Activated naive CD8-positive, alpha-beta T cell treated with anti-CD3 and anti-CD28 coated beads, Interleukin-2, amount 50 U/mL, for 24 hours (primary cell): ENCODE measurements around the gene SLC37A1.
A peak's percentile ranks its signal among the peaks of the same experiment; 100 is the strongest.

Source experiments
- ATAC-seq: fragments of 150-1000 bp; cut with Tn5 transposase; one replicate; pipeline ENCODE4 v1.10.0; 2021
- DNase-seq: peaks from one replicate; pipeline ENCODE4 v3.0.0; 2021
- H3K27ac Mint-ChIP-seq: one replicate; pipeline ENCODE4 v1.8.0; 2021; ENCODE audit warnings: mild to moderate bottlenecking, mixed read lengths
- H3K27me3 Mint-ChIP-seq: one replicate; pipeline ENCODE4 v1.8.0; 2021; ENCODE audit warnings: mixed read lengths
- H3K36me3 Mint-ChIP-seq: one replicate; pipeline ENCODE4 v1.8.0; 2021; ENCODE audit warnings: low read depth, mixed read lengths
- H3K4me1 Mint-ChIP-seq: one replicate; pipeline ENCODE4 v1.8.0; 2021; ENCODE audit warnings: mixed read lengths
- H3K4me3 Mint-ChIP-seq: one replicate; pipeline ENCODE4 v1.8.0; 2021; ENCODE audit warnings: mild to moderate bottlenecking, moderate library complexity, mixed read lengths
- H3K9me3 Mint-ChIP-seq: one replicate; pipeline ENCODE4 v1.8.0; 2021; ENCODE audit warnings: mixed read lengths

The SLC37A1 gene

DNA sequence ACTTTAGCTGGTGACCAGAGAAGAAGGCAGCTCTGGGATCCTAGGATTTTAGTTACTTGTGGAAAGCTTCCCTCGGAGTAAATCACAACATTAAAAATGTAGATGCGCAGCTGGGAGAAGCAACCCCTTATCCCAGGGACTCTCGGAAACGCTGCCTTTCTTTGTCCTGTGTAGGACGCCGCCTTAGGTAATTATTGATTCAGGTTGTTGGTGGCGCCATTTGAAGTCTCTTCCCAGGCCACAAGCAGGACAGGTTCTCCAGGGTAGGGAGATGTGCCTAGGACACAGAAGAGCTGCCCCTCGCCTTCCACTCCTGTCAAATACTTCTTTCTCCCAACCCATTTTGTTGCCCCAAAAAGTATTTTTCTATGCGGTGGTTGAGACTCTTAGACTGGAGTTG is 10.3 kb downstream of the SLC37A1 start:
- H3K4me3 Mint-ChIP-seq: peak overlapping the region; percentile 42
- H3K27ac Mint-ChIP-seq: peak overlapping the region; percentile 80
- H3K9me3 Mint-ChIP-seq: no peaks in the 10 kb centered on the region
- peaks cover 29% of the 10 kb centered on the region for H3K36me3 Mint-ChIP-seq
- ATAC-seq (no peak), DNase-seq (no peak)
- H3K4me1 Mint-ChIP-seq: peaks cover 50% of the 10 kb centered on the region
- H3K27me3 Mint-ChIP-seq: no peaks in the 10 kb centered on the region

DNA sequence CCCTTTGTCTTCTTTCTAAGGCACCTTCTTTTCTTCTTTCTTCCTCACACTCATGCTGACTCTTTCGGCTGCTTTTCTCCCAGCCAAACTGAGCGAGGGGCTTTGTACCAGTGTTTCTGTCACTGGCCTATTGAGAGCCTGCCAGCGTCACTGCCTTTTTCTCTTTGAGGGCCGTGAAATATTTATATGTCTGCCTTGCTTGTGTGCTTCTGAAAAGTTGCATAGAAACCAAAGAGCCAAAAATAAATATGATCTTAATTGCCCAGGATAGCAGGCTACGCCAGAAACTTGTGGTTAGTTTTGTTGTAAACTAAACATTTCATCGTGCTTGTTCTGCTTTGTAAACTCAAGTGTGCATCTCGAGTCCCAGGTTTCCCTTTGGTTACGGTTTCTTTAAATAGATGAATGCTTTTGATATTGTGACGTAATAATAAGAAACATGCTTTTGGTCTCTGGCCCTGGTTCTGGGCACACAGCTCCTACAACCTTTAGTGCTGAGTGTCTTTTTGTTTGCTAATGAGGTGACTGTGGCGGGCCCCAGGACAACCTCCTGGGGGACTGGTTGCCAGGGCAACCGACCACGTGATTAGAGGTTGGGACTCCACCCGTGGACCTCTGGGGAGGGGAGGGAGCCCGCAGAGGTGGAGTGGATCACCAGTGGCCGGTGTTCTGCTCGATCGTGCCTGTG is 10.8 kb downstream of the SLC37A1 start:
- Mint-ChIP-seq H3K27me3 (no peaks in the 10 kb centered on the region), H3K9me3 (no peaks in the 10 kb centered on the region), H3K4me1 (peaks cover 52% of the 10 kb centered on the region), H3K4me3 (peak overlapping the region; percentile 42), H3K36me3 (peaks cover 31% of the 10 kb centered on the region), H3K27ac (peak overlapping the region; percentile 80)
- DNase-seq (peak; percentile 72), ATAC-seq (peak; percentile 42)

DNA sequence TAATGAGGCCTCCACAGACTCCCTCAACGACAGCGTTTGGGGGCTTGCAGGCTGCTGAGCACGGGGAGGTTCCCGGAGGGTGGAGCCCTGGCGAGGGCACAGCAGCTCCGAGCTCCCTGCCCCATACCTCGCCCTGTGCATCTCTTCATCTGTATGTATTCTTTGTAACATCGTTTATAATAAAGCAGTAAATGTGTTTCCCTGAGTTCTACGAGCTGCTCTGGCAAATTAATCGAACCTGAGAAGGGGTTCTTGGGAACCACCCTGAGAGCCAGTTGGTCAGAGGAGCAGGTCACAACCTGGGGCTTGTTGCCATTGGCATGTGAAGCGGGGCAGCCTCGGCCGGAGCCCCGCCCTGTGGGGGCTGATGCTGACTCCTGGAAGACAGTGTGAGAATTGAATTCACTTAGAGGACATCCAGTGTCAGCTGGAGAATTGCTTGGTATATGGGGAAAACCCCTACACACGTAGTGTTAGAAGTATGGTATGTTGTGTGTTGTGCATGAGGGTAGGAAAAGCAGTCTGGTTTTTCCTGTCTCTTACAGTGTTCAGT is 11.5 kb downstream of the SLC37A1 start:
- Mint-ChIP-seq H3K27me3 (no peaks in the 10 kb centered on the region), H3K4me3 (peak overlapping the region; percentile 42), H3K9me3 (no peaks in the 10 kb centered on the region), H3K27ac (peak overlapping the region; percentile 80), H3K4me1 (peaks cover 58% of the 10 kb centered on the region), H3K36me3 (peaks cover 30% of the 10 kb centered on the region)
- no peak for DNase-seq
- ATAC-seq: no peak

DNA sequence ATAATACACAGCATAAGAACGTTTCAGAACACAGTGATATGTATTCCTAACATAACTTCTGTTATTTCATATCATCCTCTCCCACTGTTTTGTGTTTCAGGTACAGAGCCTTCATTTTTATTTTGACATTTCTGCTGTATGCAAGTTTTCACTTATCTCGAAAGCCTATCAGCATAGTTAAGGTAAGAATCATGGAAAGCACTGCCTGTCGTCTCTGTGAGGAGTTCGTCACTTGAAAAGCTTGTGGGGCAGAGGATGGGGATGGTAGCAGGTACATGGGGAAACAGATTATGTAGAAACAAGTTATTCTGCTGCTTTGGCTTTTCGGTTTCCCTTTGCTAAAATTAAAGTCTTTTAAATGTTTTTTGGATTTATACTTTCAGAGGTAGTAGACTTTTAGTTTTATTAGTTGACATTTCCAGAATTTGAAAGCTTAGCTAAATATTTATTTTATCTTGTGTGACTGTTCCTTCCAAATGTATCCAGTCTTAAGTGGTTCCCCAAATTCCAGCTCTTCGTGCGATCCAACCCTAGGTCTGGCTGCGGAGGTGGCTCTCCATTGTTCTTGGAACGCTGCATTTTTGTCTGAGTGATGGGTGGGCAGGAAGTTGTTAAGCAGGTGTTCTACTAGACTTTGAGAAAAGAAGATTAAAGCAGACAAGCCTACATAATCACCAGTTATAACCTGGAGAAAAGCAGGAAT is 12.2 kb downstream of the SLC37A1 start:
- H3K4me1 Mint-ChIP-seq: peaks cover 64% of the 10 kb centered on the region
- H3K4me3 Mint-ChIP-seq: no peak overlapping the region
- no peak overlapping the region for H3K27ac Mint-ChIP-seq
- H3K27me3 Mint-ChIP-seq: no peaks in the 10 kb centered on the region
- no peaks in the 10 kb centered on the region for H3K9me3 Mint-ChIP-seq
- no peak for ATAC-seq
- H3K36me3 Mint-ChIP-seq: peaks cover 28% of the 10 kb centered on the region
- no peak for DNase-seq

DNA sequence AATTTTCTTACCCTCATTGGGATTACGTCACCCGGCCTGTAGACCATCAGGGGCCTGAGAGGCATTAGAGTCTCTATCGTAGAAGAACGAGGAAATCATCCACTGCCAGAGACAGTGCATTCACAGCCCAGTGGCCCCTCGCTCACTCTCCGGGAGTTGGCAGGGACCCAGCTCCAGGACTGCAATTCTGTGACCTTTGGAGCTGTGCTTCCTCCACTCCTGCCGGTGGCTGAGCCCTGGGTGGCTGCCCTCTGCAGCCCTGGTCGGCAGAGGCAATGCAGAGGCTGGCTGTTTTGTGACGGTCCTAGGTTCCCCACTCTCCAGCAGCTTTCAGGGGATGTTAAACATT is 12.7 kb downstream of the SLC37A1 start:
- Mint-ChIP-seq H3K27ac (no peak overlapping the region), H3K9me3 (no peaks in the 10 kb centered on the region), H3K4me1 (peaks cover 64% of the 10 kb centered on the region), H3K4me3 (no peak overlapping the region), H3K27me3 (no peaks in the 10 kb centered on the region), H3K36me3 (peaks cover 28% of the 10 kb centered on the region)
- DNase-seq (no peak), ATAC-seq (no peak)

DNA sequence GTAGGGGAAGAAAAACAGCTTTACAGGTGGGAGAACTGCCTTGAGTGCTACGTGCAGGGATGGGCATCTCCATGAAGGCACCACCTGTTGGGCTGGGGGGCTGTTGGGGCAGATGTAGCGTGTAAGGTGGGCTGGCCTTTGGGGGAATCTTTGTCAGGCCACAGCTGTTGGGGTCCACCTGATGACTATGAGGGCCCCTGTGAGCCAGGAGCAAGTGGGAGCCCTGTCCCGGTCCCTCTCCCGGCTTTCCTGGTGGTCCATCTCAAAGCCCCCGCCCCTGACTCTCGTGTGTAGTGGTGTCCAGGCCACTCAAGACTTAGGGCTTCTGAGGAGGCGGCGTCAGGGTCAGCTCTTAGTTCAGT is 13.5 kb downstream of the SLC37A1 start:
- no peak for ATAC-seq
- peaks cover 28% of the 10 kb centered on the region for H3K36me3 Mint-ChIP-seq
- H3K4me3 Mint-ChIP-seq: peak overlapping the region; percentile 16
- H3K27ac Mint-ChIP-seq: no peak overlapping the region
- H3K27me3 Mint-ChIP-seq: no peaks in the 10 kb centered on the region
- peaks cover 64% of the 10 kb centered on the region for H3K4me1 Mint-ChIP-seq
- H3K9me3 Mint-ChIP-seq: no peaks in the 10 kb centered on the region
- DNase-seq: no peak

DNA sequence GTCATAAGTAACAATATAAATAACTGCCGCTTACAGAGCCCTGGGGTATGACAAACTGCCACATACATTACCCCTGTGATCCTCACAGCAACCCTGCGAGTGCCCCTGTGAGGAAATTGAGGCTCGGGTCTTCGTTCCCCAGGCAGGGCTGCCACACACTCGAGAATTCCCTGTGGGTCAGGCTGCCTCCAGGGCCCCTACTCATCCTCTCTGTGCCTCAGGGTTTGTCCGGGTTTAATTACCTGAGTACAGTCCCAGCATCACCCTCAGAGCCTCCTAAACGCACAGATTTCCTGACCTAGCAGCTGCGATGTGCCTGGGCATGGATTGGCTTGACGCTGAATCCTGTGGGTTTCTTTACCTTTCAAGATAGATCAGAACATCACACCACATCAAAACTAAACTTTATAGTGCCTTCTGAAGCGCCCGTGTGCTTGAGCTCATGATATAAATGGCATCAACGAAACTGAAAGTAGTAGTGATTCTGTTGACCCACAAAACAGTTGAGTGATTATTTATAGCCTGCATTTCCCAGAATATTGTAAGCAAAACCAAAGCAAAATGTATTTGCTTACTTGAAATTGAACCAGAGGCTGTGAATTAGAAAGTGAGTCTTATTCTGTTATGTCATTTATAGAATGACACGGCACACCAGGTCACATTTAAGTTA is 14.0 kb downstream of the SLC37A1 start:
- no peaks in the 10 kb centered on the region for H3K27me3 Mint-ChIP-seq
- peak; percentile 38 for DNase-seq

DNA sequence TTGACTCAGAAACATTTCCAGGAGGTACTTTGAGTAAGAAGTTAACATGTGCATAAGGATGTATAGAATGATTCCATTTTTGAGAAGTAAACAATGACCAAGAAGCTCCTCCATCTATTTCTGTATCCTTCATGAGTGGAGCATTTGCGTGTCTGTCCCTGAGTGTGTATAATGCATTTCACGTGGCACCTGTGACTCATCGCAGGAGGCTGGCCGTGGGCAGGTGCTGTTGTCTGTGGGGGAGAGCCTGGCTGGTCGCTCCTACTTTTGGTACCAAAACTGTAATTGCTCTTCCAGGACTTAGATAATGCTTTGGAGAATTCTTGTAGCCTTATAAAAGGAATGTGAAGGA is 16.5 kb downstream of the SLC37A1 start:
- Mint-ChIP-seq H3K9me3 (no peaks in the 10 kb centered on the region), H3K4me1 (peaks cover 67% of the 10 kb centered on the region), H3K4me3 (no peak overlapping the region), H3K27ac (no peak overlapping the region), H3K27me3 (no peaks in the 10 kb centered on the region), H3K36me3 (peaks cover 22% of the 10 kb centered on the region)
- ATAC-seq (no peak), DNase-seq (no peak)

More for the DNA sequence above, 14.0 kb downstream of the SLC37A1 start:
- H3K36me3 Mint-ChIP-seq: peaks cover 28% of the 10 kb centered on the region
- H3K4me1 Mint-ChIP-seq: peaks cover 67% of the 10 kb centered on the region
- peak overlapping the region; percentile 87 for H3K27ac Mint-ChIP-seq
- H3K4me3 Mint-ChIP-seq: peak overlapping the region; percentile 71
- ATAC-seq: peak; percentile 88
- H3K9me3 Mint-ChIP-seq: no peaks in the 10 kb centered on the region

DNA sequence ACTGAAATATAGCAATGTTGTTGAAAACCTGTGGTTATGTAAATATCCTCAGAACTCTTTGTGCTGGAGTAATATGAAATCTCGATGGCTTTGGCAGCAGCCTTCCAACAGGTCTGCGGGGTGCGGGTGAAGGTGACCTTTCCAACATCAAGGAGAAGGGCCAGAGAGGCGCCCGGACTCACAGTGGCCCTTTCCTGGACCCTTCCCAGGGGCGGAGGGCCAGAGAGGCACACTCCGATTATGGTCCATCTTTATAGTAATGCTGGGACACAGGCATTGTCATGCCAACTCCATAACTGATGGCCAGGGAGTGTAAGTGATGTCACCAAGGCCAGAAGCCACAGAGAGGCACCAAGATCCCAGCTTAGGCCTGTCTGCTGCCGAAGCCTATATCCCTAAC is 18.1 kb downstream of the SLC37A1 start:
- DNase-seq (no peak), ATAC-seq (no peak)
- Mint-ChIP-seq H3K4me1 (peaks cover 60% of the 10 kb centered on the region), H3K27ac (no peak overlapping the region), H3K4me3 (no peak overlapping the region), H3K36me3 (peaks cover 16% of the 10 kb centered on the region), H3K27me3 (no peaks in the 10 kb centered on the region), H3K9me3 (no peaks in the 10 kb centered on the region)

DNA sequence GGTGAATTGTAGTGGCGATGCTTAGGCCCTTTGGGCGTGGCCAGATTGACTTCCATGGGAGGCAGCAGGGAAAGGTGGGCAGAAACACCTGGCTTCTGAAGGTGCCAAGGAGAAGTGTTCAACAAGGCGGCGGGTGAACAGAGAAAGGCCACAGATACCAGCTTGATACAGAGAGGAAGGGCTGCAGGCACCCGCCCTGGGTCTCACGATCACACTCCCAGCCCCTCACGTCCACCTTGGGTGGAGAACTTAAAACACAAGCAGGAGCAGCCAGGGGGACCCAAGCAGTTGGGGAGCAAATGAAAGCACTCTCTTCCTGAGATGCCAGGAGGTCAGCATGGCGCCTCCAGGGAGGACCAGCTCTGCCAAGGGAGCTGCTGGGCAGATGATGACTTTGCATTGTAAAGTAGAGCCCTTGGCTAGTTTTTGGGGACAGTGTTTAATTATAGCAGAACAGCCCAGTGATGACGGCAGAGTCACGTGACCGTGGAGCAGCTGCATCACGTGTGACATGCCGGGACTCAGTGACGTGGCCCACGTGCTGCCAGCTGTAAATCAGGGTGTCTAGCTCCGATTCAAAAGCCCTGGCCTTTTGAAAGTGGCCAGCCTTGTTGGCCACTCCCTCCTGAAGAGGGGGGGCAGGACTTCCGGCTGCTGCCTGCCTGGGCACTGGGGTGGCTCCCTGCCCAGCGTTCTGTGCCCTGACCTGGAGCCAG is 19.0 kb downstream of the SLC37A1 start:
- H3K4me3 Mint-ChIP-seq: no peak overlapping the region
- no peaks in the 10 kb centered on the region for H3K27me3 Mint-ChIP-seq
- peaks cover 54% of the 10 kb centered on the region for H3K4me1 Mint-ChIP-seq
- no peak for ATAC-seq
- no peak for DNase-seq
- peaks cover 14% of the 10 kb centered on the region for H3K36me3 Mint-ChIP-seq
- H3K9me3 Mint-ChIP-seq: no peaks in the 10 kb centered on the region
- no peak overlapping the region for H3K27ac Mint-ChIP-seq

DNA sequence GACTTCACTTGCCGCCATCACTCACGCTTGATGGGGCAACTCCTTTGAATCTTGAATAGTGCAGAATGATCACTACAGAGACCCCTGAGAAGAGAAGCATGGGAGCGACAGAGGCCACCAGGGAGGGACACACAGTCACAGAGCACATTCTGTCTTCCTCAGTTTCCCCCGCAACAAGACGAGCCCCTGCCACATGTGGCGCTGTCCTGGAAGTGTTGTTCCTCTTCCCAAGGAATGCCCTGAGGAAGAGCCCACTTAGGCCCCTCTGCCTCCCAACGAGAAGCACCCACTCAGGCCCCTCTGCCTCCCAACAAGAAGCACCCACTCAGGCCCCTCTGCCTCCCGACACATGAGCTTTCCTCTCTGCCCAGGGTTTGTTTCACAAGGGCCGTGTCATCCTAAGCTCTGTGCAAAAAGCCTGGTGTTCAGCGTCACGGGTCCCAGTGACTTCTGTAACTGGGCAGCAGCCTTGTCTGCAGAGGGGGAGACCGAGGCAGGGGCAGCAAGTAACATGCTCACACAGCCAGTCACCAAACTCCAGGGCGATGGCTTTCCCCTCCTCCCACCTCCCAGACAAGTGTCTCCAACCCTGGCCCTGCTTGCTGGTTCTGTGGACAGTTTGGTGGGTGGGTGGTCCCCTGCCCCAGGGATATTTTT is 19.8 kb downstream of the SLC37A1 start:
- H3K36me3 Mint-ChIP-seq: peaks cover 10% of the 10 kb centered on the region

DNA sequence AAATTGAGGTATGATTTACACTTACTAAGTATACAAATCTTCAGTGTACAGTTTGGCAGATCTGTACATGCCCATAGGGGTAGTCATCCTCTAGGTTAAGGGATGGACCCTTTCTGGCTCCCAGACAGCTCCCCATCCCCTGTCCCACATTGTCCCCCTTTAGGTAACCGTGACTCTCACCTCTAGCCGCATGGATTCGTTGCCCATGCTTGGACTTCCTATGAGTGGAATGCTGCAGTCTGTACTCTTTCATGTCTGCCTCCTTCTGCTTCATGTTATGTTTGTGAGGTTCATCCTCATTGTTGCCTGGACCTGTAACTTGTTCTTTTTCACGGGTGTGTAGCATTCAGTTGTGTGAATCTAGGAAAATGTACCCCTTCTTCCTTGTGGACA is 20.3 kb downstream of the SLC37A1 start:
- H3K27ac Mint-ChIP-seq: peak overlapping the region; percentile 32
- H3K9me3 Mint-ChIP-seq: no peaks in the 10 kb centered on the region

More for the DNA sequence above, 19.8 kb downstream of the SLC37A1 start:
- H3K27me3 Mint-ChIP-seq: no peaks in the 10 kb centered on the region
- H3K9me3 Mint-ChIP-seq: no peaks in the 10 kb centered on the region
- H3K4me3 Mint-ChIP-seq: peak overlapping the region; percentile 58
- no peak for ATAC-seq
- no peak for DNase-seq
- no peak overlapping the region for H3K27ac Mint-ChIP-seq
- H3K4me1 Mint-ChIP-seq: peaks cover 46% of the 10 kb centered on the region

DNA sequence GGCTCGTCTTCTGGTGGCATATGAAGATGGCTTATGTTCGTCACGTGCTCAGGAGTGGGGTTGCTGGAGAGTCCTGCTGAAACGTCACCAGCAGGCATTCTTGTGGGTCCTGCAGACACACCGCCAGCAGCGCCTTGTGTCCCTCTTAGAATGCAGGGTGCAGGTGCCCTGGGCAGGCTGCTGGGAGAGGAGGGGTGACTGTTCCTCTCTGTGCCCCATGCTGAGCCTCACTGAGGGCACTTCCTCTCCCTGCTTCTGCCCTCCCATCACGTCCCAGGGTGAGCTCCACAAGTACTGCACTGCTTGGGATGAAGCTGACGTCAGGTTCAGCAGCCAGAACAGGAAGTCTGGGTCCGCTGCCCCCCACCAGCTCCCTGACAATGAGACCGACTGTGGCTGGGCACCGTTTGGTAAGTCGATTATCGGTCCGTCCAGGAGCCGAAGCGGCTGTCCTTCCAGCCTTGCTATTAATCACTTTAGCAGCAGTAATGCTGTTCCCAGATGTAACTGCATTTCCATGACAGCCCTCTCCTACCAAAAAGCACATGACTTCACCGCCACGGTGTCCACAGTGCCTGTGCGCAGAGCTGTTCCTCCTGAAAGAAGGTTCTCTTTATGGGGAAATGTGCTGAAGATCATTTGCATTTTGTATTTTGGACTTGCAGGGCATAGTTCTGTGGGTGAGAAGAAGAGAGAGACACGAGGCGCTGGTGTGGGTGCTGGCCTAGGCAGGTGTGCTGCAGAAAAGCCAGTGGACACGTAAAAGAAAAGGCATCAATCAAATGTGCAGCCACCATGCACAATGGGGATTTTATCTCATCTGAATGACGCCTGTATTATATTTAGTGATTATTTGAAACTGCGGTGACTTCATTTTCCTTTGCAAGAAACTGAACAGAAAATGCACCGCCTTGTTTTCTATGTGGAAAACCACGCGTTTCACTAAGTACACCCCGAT is 21.0 kb downstream of the SLC37A1 start:
- DNase-seq (no peak), ATAC-seq (no peak)
- H3K9me3 Mint-ChIP-seq: no peaks in the 10 kb centered on the region
- peaks cover 9% of the 10 kb centered on the region for H3K36me3 Mint-ChIP-seq
- H3K4me1 Mint-ChIP-seq: peaks cover 38% of the 10 kb centered on the region
- H3K27me3 Mint-ChIP-seq: no peaks in the 10 kb centered on the region
- peak overlapping the region; percentile 32 for H3K27ac Mint-ChIP-seq
- peak overlapping the region; percentile 58 for H3K4me3 Mint-ChIP-seq

More for the DNA sequence above, 20.3 kb downstream of the SLC37A1 start:
- H3K27me3 Mint-ChIP-seq: no peaks in the 10 kb centered on the region
- peaks cover 10% of the 10 kb centered on the region for H3K36me3 Mint-ChIP-seq
- H3K4me3 Mint-ChIP-seq: peak overlapping the region; percentile 58
- peaks cover 42% of the 10 kb centered on the region for H3K4me1 Mint-ChIP-seq
- ATAC-seq (no peak), DNase-seq (no peak)
